Superior temporal gyrus (tissue), 1 donor: ENCODE measurements around the gene COA5.

Experiments used
- DNase-seq: peaks from one replicate; pipeline ENCODE4 v3.0.0-alpha.2; 2016; ENCODE audit errors: extremely low spot score

COA5 gene

GRCh38 chr2:98572211-98572610, 36.1 kb downstream of the COA5 start:
- DNase-seq = no peak

- DNase-seq = no peak
These were observed 36.5 kb downstream of the COA5 start for GRCh38 chr2:98571796-98572195.

GRCh38 chr2:98571121-98571701, 37.1 kb downstream of the COA5 start:
- no peak for DNase-seq

- no peak for DNase-seq
These were observed 38.0 kb downstream of the COA5 start for GRCh38 chr2:98570356-98570755.

GRCh38 chr2:98569915-98570314, 38.4 kb downstream of the COA5 start:
- DNase-seq = no peak

GRCh38 chr2:98569197-98569793, 39.0 kb downstream of the COA5 start:
- no peak for DNase-seq

GRCh38 chr2:98568161-98568956, 40.0 kb downstream of the COA5 start:
- no peak for DNase-seq

- DNase-seq = no peak
These were observed 42.4 kb downstream of the COA5 start for GRCh38 chr2:98565941-98566340.

- DNase-seq = no peak
These were observed 42.9 kb downstream of the COA5 start for GRCh38 chr2:98565286-98565860.

- no peak for DNase-seq
These were observed 43.7 kb downstream of the COA5 start for GRCh38 chr2:98564541-98565132.

- no peak for DNase-seq
These were observed 44.9 kb downstream of the COA5 start for GRCh38 chr2:98563394-98563793.

GRCh38 chr2:98561902-98562695, 46.2 kb downstream of the COA5 start:
- no peak for DNase-seq

- DNase-seq = no peak
These were observed 47.3 kb downstream of the COA5 start for GRCh38 chr2:98561018-98561417.

- DNase-seq = peak; percentile 57
These were observed 48.0 kb downstream of the COA5 start for GRCh38 chr2:98560256-98560771.

- no peak for DNase-seq
These were observed 48.7 kb downstream of the COA5 start for GRCh38 chr2:98559581-98559980.

- DNase-seq = no peak
These were observed 49.3 kb downstream of the COA5 start for GRCh38 chr2:98558852-98559530.

- DNase-seq = no peak
These were observed 51.8 kb downstream of the COA5 start for GRCh38 chr2:98556344-98557033.

GRCh38 chr2:98555696-98556095, 52.6 kb downstream of the COA5 start:
- no peak for DNase-seq

GRCh38 chr2:98554116-98554861, 54.0 kb downstream of the COA5 start:
- DNase-seq = no peak
